Duodenal mucosa (tissue), 2 donors: ENCODE data around the gene UBE2Q1.

Source experiments
- H3K27ac ChIP-seq: one replicate; pipeline ENCODE4 v1.7.0; 2013; ENCODE audit warnings: low read depth, low read length
- H3K27me3 ChIP-seq, 2 donors: one replicate each; pipeline ENCODE4 v1.7.0; 2013; ENCODE audit warnings: low read length in 2 of 2, control low read depth in 1 of 2; ENCODE audit not compliant: insufficient read depth in 2 of 2, control insufficient read depth in 1 of 2
- H3K36me3 ChIP-seq, 2 donors: one replicate each; pipeline ENCODE4 v1.7.0; 2013; ENCODE audit warnings: low read length in 2 of 2, control low read depth in 1 of 2; ENCODE audit not compliant: insufficient read depth in 2 of 2, control insufficient read depth in 1 of 2
- H3K4me1 ChIP-seq, 2 donors: one replicate each; pipeline ENCODE4 v1.7.0; 2013; ENCODE audit warnings: low read length in 2 of 2, control low read depth in 1 of 2; ENCODE audit not compliant: insufficient read depth in 2 of 2, control insufficient read depth in 1 of 2
- H3K4me3 ChIP-seq, 2 donors: one replicate each; pipeline ENCODE4 v1.7.0; 2013; ENCODE audit warnings: low read length in 2 of 2, low read depth in 1 of 2
- H3K9ac ChIP-seq, 2 donors: one replicate each; pipeline ENCODE4 v1.7.0; 2013; ENCODE audit warnings: low read length in 2 of 2, low read depth in 1 of 2
- H3K9me3 ChIP-seq, 2 donors: one replicate each; pipeline ENCODE4 v1.7.0; 2013; ENCODE audit warnings: low read length in 2 of 2, control low read depth in 1 of 2; ENCODE audit not compliant: control insufficient read depth in 1 of 2

UBE2Q1 gene

DNA sequence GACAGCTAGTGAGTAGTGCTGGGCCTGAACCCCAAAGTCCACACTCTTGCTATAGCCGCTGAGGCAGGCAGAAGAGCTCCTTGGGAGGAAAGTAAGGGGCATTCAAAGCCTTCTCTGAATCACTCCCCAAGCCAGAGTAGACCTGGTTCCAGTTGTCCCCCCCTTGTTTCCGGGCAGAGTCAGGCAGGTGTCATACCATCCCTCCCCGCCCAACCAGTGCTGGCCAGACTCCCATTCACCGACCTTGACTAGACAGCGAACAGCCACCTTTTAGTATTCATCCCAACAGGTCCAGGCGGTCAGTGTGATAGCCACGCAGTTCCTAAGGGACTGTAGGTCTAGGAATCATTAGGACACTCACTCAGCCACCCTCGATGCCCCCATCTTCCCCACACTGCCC, 20.9 kb upstream of the UBE2Q1 start:
- no peak overlapping the region for H3K4me3 ChIP-seq
- H3K36me3 ChIP-seq, result peaks cover 35 to 59% of the 10 kb centered on the region in 2 donors
- H3K4me1 ChIP-seq, result no peaks in the 10 kb centered on the region
- no peak overlapping the region for H3K27ac ChIP-seq
- H3K27me3 ChIP-seq, result no peaks in the 10 kb centered on the region
- no peaks in the 10 kb centered on the region for H3K9me3 ChIP-seq
- H3K9ac ChIP-seq, result no peak overlapping the region

GRCh38 chr1:154578058-154578418, 19.6 kb upstream of the UBE2Q1 start:
- H3K9ac ChIP-seq, result no peak overlapping the region
- no peak overlapping the region for H3K27ac ChIP-seq

GRCh38 chr1:154577346-154578057, 19.0 kb upstream of the UBE2Q1 start:
- no peaks in the 10 kb centered on the region for H3K27me3 ChIP-seq
- H3K9me3 ChIP-seq, result no peaks in the 10 kb centered on the region
- H3K36me3 ChIP-seq, result peaks cover 17 to 40% of the 10 kb centered on the region in 2 donors
- no peaks in the 10 kb centered on the region for H3K4me1 ChIP-seq
- no peak overlapping the region for H3K4me3 ChIP-seq
- no peak overlapping the region for H3K9ac ChIP-seq
- H3K27ac ChIP-seq, result no peak overlapping the region

More at GRCh38 chr1:154578058-154578418, 19.6 kb upstream of the UBE2Q1 start:
- Histone ChIP-seq H3K9me3 (no peaks in the 10 kb centered on the region), H3K27me3 (no peaks in the 10 kb centered on the region), H3K4me1 (no peaks in the 10 kb centered on the region), H3K36me3 (peaks cover 22 to 46% of the 10 kb centered on the region in 2 donors), H3K4me3 (no peak overlapping the region)

GRCh38 chr1:154575951-154576566, 17.6 kb upstream of the UBE2Q1 start:
- Histone ChIP-seq H3K27me3 (no peaks in the 10 kb centered on the region), H3K9ac (no peak overlapping the region), H3K9me3 (no peaks in the 10 kb centered on the region), H3K27ac (no peak overlapping the region), H3K4me3 (no peak overlapping the region), H3K4me1 (no peaks in the 10 kb centered on the region), H3K36me3 (peaks cover 12 to 28% of the 10 kb centered on the region in 2 donors)

- Histone ChIP-seq H3K9ac (no peak overlapping the region), H3K9me3 (no peaks in the 10 kb centered on the region), H3K4me3 (no peak overlapping the region), H3K36me3 (peaks cover 8 to 21% of the 10 kb centered on the region in 2 donors), H3K4me1 (no peaks in the 10 kb centered on the region), H3K27ac (no peak overlapping the region), H3K27me3 (no peaks in the 10 kb centered on the region)
These were observed 16.9 kb upstream of the UBE2Q1 start for GRCh38 chr1:154575147-154575927.

DNA sequence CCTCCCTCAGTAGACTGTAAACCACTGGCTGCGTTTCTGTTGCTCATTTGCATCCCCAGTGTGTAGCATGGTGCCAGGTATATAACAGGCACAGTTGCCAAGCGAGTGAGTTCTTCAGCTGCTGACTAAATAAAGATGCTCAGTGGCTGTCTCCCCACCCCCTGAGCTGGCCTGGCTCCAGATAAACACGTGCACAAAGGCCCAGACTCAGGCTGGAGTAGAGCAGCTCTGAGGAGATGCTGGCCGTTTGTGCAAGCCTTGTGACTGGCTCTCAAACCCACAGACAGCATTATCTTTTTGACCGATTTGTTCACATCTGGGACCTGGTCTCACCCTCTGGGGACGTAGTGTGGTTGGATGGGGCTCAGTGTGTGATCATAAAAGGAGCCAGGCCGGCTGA, 16.3 kb upstream of the UBE2Q1 start:
- Histone ChIP-seq H3K4me3 (no peak overlapping the region), H3K9ac (no peak overlapping the region), H3K4me1 (no peaks in the 10 kb centered on the region), H3K27ac (no peak overlapping the region), H3K9me3 (no peaks in the 10 kb centered on the region), H3K36me3 (peaks cover 5 to 15% of the 10 kb centered on the region in 2 donors), H3K27me3 (no peaks in the 10 kb centered on the region)

DNA sequence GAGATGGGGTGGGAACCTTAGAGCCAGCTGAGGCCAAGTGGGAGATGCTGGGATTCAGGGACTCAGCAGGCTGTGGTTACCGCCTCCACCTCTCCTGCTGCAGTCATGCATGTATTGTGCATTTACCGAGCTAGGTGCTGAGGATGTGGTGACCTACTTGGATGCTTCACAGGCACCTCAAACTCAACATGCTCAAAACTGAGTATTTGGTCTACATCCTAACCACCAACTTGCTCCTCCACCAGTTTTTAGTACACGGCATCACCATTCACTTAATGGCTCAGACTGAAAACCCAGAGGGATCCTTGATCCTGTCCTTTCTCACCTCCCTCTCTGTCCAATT, 14.7 kb upstream of the UBE2Q1 start:
- Histone ChIP-seq H3K9me3 (no peaks in the 10 kb centered on the region), H3K27me3 (peaks cover 0 to 6% of the 10 kb centered on the region in 2 donors), H3K27ac (no peak overlapping the region)

GRCh38 chr1:154572468-154573167, 14.2 kb upstream of the UBE2Q1 start:
- no peak overlapping the region for H3K4me3 ChIP-seq
- H3K4me1 ChIP-seq, result peaks cover 5 to 8% of the 10 kb centered on the region in 2 donors

More for the DNA sequence above, 14.7 kb upstream of the UBE2Q1 start:
- Histone ChIP-seq H3K4me1 (peaks cover 2% of the 10 kb centered on the region in 2 donors), H3K36me3 (no peaks in the 10 kb centered on the region), H3K4me3 (no peak overlapping the region), H3K9ac (no peak overlapping the region)

GRCh38 chr1:154571964-154572288, 13.5 kb upstream of the UBE2Q1 start:
- Histone ChIP-seq H3K9ac (no peak overlapping the region), H3K4me1 (peaks cover 5 to 9% of the 10 kb centered on the region in 2 donors), H3K27me3 (peaks cover 7 to 13% of the 10 kb centered on the region in 2 donors), H3K36me3 (no peaks in the 10 kb centered on the region), H3K27ac (no peak overlapping the region), H3K4me3 (no peak overlapping the region), H3K9me3 (no peaks in the 10 kb centered on the region)

More at GRCh38 chr1:154572468-154573167, 14.2 kb upstream of the UBE2Q1 start:
- peaks cover 0 to 7% of the 10 kb centered on the region in 2 donors for H3K27me3 ChIP-seq
- no peaks in the 10 kb centered on the region for H3K36me3 ChIP-seq
- H3K27ac ChIP-seq, result no peak overlapping the region
- no peaks in the 10 kb centered on the region for H3K9me3 ChIP-seq
- H3K9ac ChIP-seq, result no peak overlapping the region
